ENCODE measurements around the gene GRIA1.

Gene GRIA1

DNA sequence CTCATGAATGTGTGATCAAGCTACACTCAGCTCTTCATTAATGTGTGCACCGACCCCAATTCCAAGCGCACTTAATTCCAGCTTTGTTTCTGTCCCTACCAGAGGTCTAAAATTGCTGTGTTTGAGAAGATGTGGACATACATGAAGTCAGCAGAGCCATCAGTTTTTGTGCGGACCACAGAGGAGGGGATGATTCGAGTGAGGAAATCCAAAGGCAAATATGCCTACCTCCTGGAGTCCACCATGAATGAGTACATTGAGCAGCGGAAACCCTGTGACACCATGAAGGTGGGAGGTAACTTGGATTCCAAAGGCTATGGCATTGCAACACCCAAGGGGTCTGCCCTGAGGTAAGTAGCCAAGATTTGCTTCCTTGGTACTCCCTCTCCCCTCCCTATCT, 279.6 kb downstream of the GRIA1 start:
- Histone ChIP-seq H4K12ac (ENCODE audit: low read depth, low read length) (no peak overlapping the region), H3K18ac (ENCODE audit: low read length) (no peak overlapping the region), H2BK120ac (ENCODE audit: insufficient read depth, low read length, poor library complexity) (no peak overlapping the region), H3K4me1 (ENCODE audit: control insufficient read depth in 1 of 2, insufficient read depth in 2 of 2, low read length in 2 of 2) (no peaks in the 10 kb centered on the region), H3K9me3 (ENCODE audit: insufficient read depth, low read depth, low read length) (peaks cover 1% of the 10 kb centered on the region), H2BK12ac (ENCODE audit: low read length) (no peak overlapping the region), H3K36me3 (ENCODE audit: control insufficient read depth in 1 of 2, insufficient read depth in 2 of 2, low read length in 2 of 2) (no peaks in the 10 kb centered on the region), H3K27ac (ENCODE audit: low read depth, low read length) (no peak overlapping the region), H2BK5ac (ENCODE audit: low read depth, low read length, poor library complexity) (no peak overlapping the region), H4K91ac (ENCODE audit: low read depth, low read length) (no peak overlapping the region), H2AFZ (ENCODE audit: insufficient read depth, low read length, poor library complexity) (no peak overlapping the region), H3K79me2 (ENCODE audit: control insufficient read depth, insufficient read depth, low read length, poor library complexity) (no peaks in the 10 kb centered on the region), H3K4me3 (ENCODE audit: low read depth, low read length) (no peak overlapping the region), H3K23ac (ENCODE audit: low read length) (no peak overlapping the region), H3K79me1 (ENCODE audit: low read length) (no peaks in the 10 kb centered on the region), H3K27me3 (ENCODE audit: insufficient read depth, low read length) (no peaks in the 10 kb centered on the region), H2AK5ac (ENCODE audit: low read length) (no peak overlapping the region), H4K8ac (ENCODE audit: low read depth, low read length) (no peak overlapping the region), H3K4me2 (ENCODE audit: low read length) (no peak overlapping the region), H3K14ac (ENCODE audit: low read length) (no peak overlapping the region), H3K4ac (ENCODE audit: low read depth, low read length) (no peak overlapping the region), H3K9ac (ENCODE audit: low read length) (no peak overlapping the region)
- no CpG with 5 or more reads among the region's 5 CpGs for WGBS (ENCODE audit: extremely low coverage, insufficient coverage, insufficient read length)
- no peak for DNase-seq

DNA sequence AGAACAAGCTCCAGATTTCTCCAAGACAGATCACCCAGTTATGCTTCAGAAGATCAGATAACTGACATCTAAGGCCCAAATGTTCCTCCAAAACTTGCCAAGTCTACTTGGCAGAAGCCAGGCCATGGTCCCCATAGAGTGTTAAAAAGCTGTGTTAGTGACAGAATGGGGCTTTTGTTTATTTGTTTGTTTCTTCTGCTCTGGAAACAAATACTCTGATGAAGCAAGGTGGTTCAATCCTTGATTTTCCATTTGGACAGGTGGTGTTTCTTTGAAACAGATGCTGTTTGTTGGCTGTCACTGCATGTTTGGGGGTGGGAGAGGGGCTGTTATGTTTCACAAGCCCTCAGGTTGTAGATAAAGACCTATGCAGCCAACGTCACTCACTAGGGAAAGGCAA, 284.2 kb downstream of the GRIA1 start:
- Histone ChIP-seq H2BK120ac (ENCODE audit: insufficient read depth, low read length, poor library complexity) (no peak overlapping the region), H2BK12ac (ENCODE audit: low read length) (no peak overlapping the region), H3K14ac (ENCODE audit: low read length) (no peak overlapping the region), H3K4me2 (ENCODE audit: low read length) (no peak overlapping the region), H2AFZ (ENCODE audit: insufficient read depth, low read length, poor library complexity) (no peak overlapping the region), H3K23ac (ENCODE audit: low read length) (no peak overlapping the region), H3K9ac (ENCODE audit: low read length) (no peak overlapping the region), H3K79me2 (ENCODE audit: control insufficient read depth, insufficient read depth, low read length, poor library complexity) (no peaks in the 10 kb centered on the region), H3K4me1 (ENCODE audit: control insufficient read depth in 1 of 2, insufficient read depth in 2 of 2, low read length in 2 of 2) (no peaks in the 10 kb centered on the region), H4K12ac (ENCODE audit: low read depth, low read length) (no peak overlapping the region), H3K27me3 (ENCODE audit: insufficient read depth, low read length) (no peaks in the 10 kb centered on the region), H3K36me3 (ENCODE audit: control insufficient read depth in 1 of 2, insufficient read depth in 2 of 2, low read length in 2 of 2) (no peaks in the 10 kb centered on the region), H2AK5ac (ENCODE audit: low read length) (no peak overlapping the region), H4K8ac (ENCODE audit: low read depth, low read length) (no peak overlapping the region), H3K79me1 (ENCODE audit: low read length) (no peaks in the 10 kb centered on the region), H3K4ac (ENCODE audit: low read depth, low read length) (no peak overlapping the region), H3K9me3 (ENCODE audit: insufficient read depth, low read depth, low read length) (no peaks in the 10 kb centered on the region), H3K4me3 (ENCODE audit: low read depth, low read length) (no peak overlapping the region), H3K27ac (ENCODE audit: low read depth, low read length) (no peak overlapping the region), H4K91ac (ENCODE audit: low read depth, low read length) (no peak overlapping the region), H3K18ac (ENCODE audit: low read length) (no peak overlapping the region), H2BK5ac (ENCODE audit: low read depth, low read length, poor library complexity) (no peak overlapping the region)
- no peak for DNase-seq
- WGBS (ENCODE audit: extremely low coverage, insufficient coverage, insufficient read length): no CpG with 5 or more reads among the region's 1 CpG

DNA sequence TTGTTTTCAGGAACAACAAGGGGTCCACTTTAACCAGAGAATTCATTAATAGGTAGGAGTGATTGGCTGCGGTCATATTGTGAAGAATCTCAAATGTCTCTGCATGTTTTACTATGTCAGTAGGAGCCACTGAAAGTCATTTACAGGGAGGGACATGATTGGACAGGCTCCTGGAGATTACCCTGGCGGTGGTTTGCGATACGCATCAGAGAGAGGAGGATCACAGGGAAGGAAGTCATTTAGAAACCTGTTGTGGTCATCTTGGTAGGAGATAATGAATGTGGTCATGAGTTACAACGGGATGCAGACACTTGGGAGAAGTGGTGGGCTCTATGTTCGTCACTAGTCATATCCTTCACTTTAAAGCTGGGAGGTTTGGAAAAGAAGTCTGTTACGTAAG, 285.5 kb downstream of the GRIA1 start:
- no peak overlapping the region for H3K9ac ChIP-seq (ENCODE audit: low read length)
- no peaks in the 10 kb centered on the region for H3K79me2 ChIP-seq (ENCODE audit: control insufficient read depth, insufficient read depth, low read length, poor library complexity)
- no peak for DNase-seq
- H3K79me1 ChIP-seq (ENCODE audit: low read length): no peaks in the 10 kb centered on the region
- H2BK12ac ChIP-seq (ENCODE audit: low read length): no peak overlapping the region
- no peak overlapping the region for H3K27ac ChIP-seq (ENCODE audit: low read depth, low read length)
- H4K12ac ChIP-seq (ENCODE audit: low read depth, low read length): no peak overlapping the region
- H2BK5ac ChIP-seq (ENCODE audit: low read depth, low read length, poor library complexity): no peak overlapping the region
- H2BK120ac ChIP-seq (ENCODE audit: insufficient read depth, low read length, poor library complexity): no peak overlapping the region
- no peak overlapping the region for H3K4me2 ChIP-seq (ENCODE audit: low read length)
- no peak overlapping the region for H3K4ac ChIP-seq (ENCODE audit: low read depth, low read length)
- no peaks in the 10 kb centered on the region for H3K36me3 ChIP-seq (ENCODE audit: control insufficient read depth in 1 of 2, insufficient read depth in 2 of 2, low read length in 2 of 2)
- no peak overlapping the region for H4K91ac ChIP-seq (ENCODE audit: low read depth, low read length)
- no peak overlapping the region for H3K4me3 ChIP-seq (ENCODE audit: low read depth, low read length)
- no peaks in the 10 kb centered on the region for H3K4me1 ChIP-seq (ENCODE audit: control insufficient read depth in 1 of 2, insufficient read depth in 2 of 2, low read length in 2 of 2)
- no peak overlapping the region for H3K23ac ChIP-seq (ENCODE audit: low read length)
- no CpG with 5 or more reads among the region's 7 CpGs for WGBS (ENCODE audit: extremely low coverage, insufficient coverage, insufficient read length)
- H3K18ac ChIP-seq (ENCODE audit: low read length): no peak overlapping the region
- H4K8ac ChIP-seq (ENCODE audit: low read depth, low read length): no peak overlapping the region
- H2AFZ ChIP-seq (ENCODE audit: insufficient read depth, low read length, poor library complexity): no peak overlapping the region
- no peak overlapping the region for H2AK5ac ChIP-seq (ENCODE audit: low read length)
- H3K27me3 ChIP-seq (ENCODE audit: insufficient read depth, low read length): no peaks in the 10 kb centered on the region
- no peak overlapping the region for H3K14ac ChIP-seq (ENCODE audit: low read length)
- no peaks in the 10 kb centered on the region for H3K9me3 ChIP-seq (ENCODE audit: insufficient read depth, low read depth, low read length)

DNA sequence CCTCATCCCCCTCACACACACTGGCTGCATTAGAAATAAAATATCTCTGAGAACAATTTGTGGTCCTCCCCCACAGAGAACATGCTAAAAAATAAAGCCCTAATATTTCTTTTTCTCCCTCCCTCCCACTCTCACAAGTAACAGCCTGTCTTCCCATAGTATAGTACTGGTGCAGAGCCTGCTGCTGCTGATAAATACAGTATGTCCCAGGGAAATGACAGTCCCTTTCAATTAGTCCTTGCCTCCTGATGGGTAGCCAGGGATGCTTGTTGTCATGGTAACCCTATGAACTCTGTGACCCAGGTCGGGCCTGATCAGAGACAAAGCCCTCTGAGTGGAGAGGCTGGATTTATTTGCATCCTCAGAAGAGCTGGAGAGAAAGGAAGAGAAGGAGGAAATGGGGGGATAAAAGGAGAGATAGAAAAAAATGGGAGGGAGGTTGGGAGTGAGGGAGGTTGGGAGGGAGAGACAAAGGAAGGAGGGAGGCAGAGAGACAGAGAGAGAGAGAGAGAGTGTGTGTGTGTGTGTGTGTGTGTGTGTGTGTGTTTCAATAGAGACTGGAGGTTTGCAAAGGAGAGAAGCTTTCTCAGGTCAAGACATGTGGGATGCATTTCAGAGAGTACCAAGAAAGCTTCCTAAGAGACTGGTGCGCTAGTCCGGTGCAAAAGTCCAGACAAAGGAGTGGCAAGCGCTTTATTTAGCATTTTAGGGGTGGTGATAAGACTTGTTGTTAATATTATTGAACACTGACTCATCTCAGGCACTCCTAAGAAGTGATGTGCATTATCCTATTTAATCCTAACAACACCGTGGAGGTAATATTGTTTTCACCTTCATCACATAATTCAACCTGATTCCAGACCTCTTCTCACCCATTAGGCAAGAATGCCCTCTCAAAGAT, 287.5 kb downstream of the GRIA1 start:
- no peak overlapping the region for H2AK5ac ChIP-seq (ENCODE audit: low read length)
- H3K14ac ChIP-seq (ENCODE audit: low read length): no peak overlapping the region
- H3K4me2 ChIP-seq (ENCODE audit: low read length): no peak overlapping the region
- H3K79me1 ChIP-seq (ENCODE audit: low read length): no peaks in the 10 kb centered on the region
- no CpG with 5 or more reads among the region's 5 CpGs for WGBS (ENCODE audit: extremely low coverage, insufficient coverage, insufficient read length)
- H3K23ac ChIP-seq (ENCODE audit: low read length): no peak overlapping the region
- H2BK120ac ChIP-seq (ENCODE audit: insufficient read depth, low read length, poor library complexity): no peak overlapping the region
- no peak overlapping the region for H4K91ac ChIP-seq (ENCODE audit: low read depth, low read length)
- no peak overlapping the region for H2BK12ac ChIP-seq (ENCODE audit: low read length)
- H3K4ac ChIP-seq (ENCODE audit: low read depth, low read length): no peak overlapping the region
- no peak overlapping the region for H2BK5ac ChIP-seq (ENCODE audit: low read depth, low read length, poor library complexity)
- H3K9me3 ChIP-seq (ENCODE audit: insufficient read depth, low read depth, low read length): no peaks in the 10 kb centered on the region
- H3K79me2 ChIP-seq (ENCODE audit: control insufficient read depth, insufficient read depth, low read length, poor library complexity): no peaks in the 10 kb centered on the region
- no peak overlapping the region for H3K18ac ChIP-seq (ENCODE audit: low read length)
- H3K27me3 ChIP-seq (ENCODE audit: insufficient read depth, low read length): no peaks in the 10 kb centered on the region
- H4K12ac ChIP-seq (ENCODE audit: low read depth, low read length): no peak overlapping the region
- H3K27ac ChIP-seq (ENCODE audit: low read depth, low read length): no peak overlapping the region
- H3K9ac ChIP-seq (ENCODE audit: low read length): no peak overlapping the region
- H4K8ac ChIP-seq (ENCODE audit: low read depth, low read length): no peak overlapping the region
- H3K36me3 ChIP-seq (ENCODE audit: control insufficient read depth in 1 of 2, insufficient read depth in 2 of 2, low read length in 2 of 2): no peaks in the 10 kb centered on the region
- peaks cover 0 to 2% of the 10 kb centered on the region in 2 experiments for H3K4me1 ChIP-seq (ENCODE audit: control insufficient read depth in 1 of 2, insufficient read depth in 2 of 2, low read length in 2 of 2)
- DNase-seq: no peak
- no peak overlapping the region for H2AFZ ChIP-seq (ENCODE audit: insufficient read depth, low read length, poor library complexity)
- H3K4me3 ChIP-seq (ENCODE audit: low read depth, low read length): no peak overlapping the region
